LNCaP clone FGC (cell line): ENCODE measurements around the gene NIN.

ENCODE experiments used
- DNase-seq: peaks from one replicate; pipeline ENCODE4 v3.0.0-alpha.2; 2011; ENCODE audit warnings: low read depth
- H3K4me3 ChIP-seq: 2 replicates; pipeline ENCODE4 v1.5.1; 2011; ENCODE audit warnings: mild to moderate bottlenecking, low read depth, low read length, control low read depth
- CTCF ChIP-seq: IDR thresholded peaks from 2 replicates; pipeline ENCODE4 v1.5.1; 2012; ENCODE audit warnings: mild to moderate bottlenecking; ENCODE audit not compliant: control insufficient read depth, insufficient read depth; ENCODE audit errors: extremely low read depth

The NIN gene

GRCh38 chr14:50856660-50857059 lies 25.7 kb upstream of the NIN start:
- DNase-seq = no peak
- no peak for TF ChIP-seq CTCF
- H3K4me3 ChIP-seq = no peak overlapping the region

- no peak overlapping the region for H3K4me3 ChIP-seq
- TF ChIP-seq CTCF = no peak
- DNase-seq = no peak
These were observed 24.6 kb upstream of the NIN start for GRCh38 chr14:50855558-50855957.

GRCh38 chr14:50854521-50854920 lies 23.6 kb upstream of the NIN start:
- no peak overlapping the region for H3K4me3 ChIP-seq
- DNase-seq = no peak
- TF ChIP-seq CTCF = no peak

GRCh38 chr14:50853891-50854290 lies 22.9 kb upstream of the NIN start:
- no peak overlapping the region for H3K4me3 ChIP-seq
- no peak for TF ChIP-seq CTCF
- no peak for DNase-seq

- H3K4me3 ChIP-seq = no peak overlapping the region
- TF ChIP-seq CTCF = no peak
- no peak for DNase-seq
These were observed 15.4 kb upstream of the NIN start for GRCh38 chr14:50846226-50846880.

- H3K4me3 ChIP-seq = no peak overlapping the region
- TF ChIP-seq CTCF = no peak
- no peak for DNase-seq
These were observed 14.2 kb upstream of the NIN start for GRCh38 chr14:50845166-50845565.

GRCh38 chr14:50844391-50844790 lies 13.4 kb upstream of the NIN start:
- H3K4me3 ChIP-seq = no peak overlapping the region
- no peak for DNase-seq
- TF ChIP-seq CTCF = no peak
